ENCODE results near the gene FOXC1. TPM values are rescaled to one million over a fixed set of nuclear protein-coding genes. Genes with fewer than 3 reads are reported as not detected.

The FOXC1 gene
- polyA plus RNA-seq, 4 donors, result 52.6 to 96.5 (median 86.0) TPM

DNA sequence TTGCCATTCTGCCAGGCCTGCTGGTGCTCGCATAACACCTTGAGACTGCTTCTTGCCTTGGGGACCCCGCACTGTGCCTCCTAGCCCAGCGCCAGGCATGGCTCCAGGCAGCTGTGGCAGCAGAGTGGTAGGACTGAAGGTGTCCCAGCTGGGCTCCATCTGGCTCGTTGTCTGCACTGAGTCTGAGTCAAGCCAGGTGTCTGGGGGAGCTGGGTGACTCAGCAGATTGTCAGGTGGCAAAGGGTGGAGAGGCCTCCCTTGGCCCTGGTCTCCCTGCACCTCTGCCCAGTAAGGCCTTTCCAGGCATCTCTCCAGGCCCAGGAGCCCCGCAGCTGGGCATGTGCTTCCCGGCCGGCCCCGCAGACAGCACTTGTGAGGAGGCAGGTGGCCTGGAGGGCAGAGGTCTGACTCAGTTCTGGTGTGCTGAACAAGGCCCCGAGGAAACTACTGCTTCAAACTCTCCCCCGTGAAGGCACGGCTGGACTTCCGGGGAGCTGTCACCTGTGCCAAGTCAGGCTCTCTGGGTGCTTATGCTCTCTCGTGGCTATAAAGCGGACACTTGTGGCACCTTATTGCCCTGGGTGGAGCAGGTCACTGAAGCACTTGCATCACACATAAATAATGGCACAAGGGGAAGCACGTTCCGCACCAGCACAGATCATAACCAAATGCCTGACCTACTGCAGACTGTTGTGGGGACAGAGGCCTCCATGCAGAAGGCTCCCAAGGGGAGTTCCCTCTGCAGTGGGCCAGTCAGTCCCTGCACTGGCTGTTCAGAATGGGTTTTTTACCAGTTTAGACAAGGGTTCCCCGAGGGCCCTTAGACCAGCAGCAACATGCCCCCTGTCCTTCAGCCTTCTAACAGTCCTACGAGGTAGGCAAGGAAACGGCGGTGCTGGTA, 27.5 kb downstream of the FOXC1 start:
- no peak for DNase-seq (ENCODE audit: low read depth in 4 of 4, low spot score in 3 of 4)

- DNase-seq (ENCODE audit: low read depth in 4 of 4, low spot score in 3 of 4), result no peak
Observed at GRCh38 chr6:1639430-1639829, 29.7 kb downstream of the FOXC1 start.

GRCh38 chr6:1640476-1640875, 30.8 kb downstream of the FOXC1 start:
- DNase-seq (ENCODE audit: low read depth in 4 of 4, low spot score in 3 of 4), result no peak

DNA sequence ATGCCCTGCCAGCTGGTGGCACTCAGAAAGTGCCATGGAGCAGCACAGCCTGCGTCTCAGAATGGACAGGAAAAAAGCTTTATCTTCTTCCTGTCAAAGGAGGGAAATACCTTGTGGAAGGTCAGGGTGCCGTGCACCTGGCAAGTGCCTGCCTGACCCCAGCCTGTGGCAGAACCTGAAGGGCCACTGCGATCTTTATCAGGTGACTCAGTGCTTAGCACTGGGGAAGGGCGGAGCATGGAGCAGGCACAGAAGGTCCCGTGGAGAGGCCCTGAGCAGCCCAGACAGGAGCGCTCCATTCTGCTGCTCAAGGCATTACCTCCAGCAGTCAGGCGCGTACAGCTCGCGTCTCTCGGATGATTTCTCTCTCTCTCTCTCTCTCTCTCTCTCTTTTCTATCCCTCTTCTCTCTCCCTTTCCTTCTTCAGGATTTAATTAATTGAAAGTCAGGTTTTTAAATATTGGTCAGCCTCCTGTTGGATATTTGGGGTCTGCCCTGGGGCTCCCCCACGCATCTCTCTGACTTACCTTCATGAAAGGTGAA, 31.7 kb downstream of the FOXC1 start:
- DNase-seq (ENCODE audit: low read depth in 4 of 4, low spot score in 3 of 4), result no peak

GRCh38 chr6:1643111-1643510, 33.4 kb downstream of the FOXC1 start:
- no peak for DNase-seq (ENCODE audit: low read depth in 4 of 4, low spot score in 3 of 4)

GRCh38 chr6:1643830-1644445, 34.2 kb downstream of the FOXC1 start:
- DNase-seq (ENCODE audit: low read depth in 4 of 4, low spot score in 3 of 4), result no peak

- DNase-seq (ENCODE audit: low read depth in 4 of 4, low spot score in 3 of 4), result no peak
Observed at GRCh38 chr6:1644516-1645060, 34.9 kb downstream of the FOXC1 start.

DNA sequence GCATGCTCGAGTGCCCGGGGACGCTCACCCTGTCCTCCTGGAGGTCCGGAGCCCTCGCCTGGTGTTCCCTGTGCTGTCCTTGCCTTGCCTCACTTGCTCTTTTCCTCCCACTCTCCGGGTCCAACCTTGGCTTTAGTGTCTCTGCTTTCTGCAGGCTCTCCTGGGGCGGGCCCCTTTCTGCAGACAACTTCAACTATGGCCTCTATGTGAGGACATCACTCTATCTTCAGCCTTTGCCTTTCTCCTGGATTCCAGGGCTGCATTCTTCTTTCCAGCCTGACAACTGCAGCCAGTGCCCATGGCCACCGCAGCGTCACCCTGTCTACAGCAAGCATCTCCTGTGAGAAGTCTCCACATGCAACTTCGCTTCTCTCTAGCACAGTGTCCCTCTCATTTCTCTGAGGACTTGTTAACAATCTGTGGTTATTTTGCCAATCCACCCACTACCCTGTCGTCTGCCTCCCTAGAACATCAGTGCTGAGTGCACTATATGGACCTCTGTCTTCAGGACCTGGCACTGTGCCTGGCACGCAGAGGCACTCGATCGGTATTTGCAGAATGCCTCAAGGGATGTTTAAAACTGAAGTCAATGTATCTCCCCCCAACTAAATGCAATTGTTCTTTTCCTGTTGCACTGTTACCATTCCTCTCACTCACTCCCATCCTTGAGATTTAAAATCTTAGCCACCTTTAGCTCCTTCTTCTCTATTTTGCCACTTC, 35.9 kb downstream of the FOXC1 start:
- no peak for DNase-seq (ENCODE audit: low read depth in 4 of 4, low spot score in 3 of 4)

GRCh38 chr6:1651362-1651761, 41.6 kb downstream of the FOXC1 start:
- no peak for DNase-seq (ENCODE audit: low read depth in 4 of 4, low spot score in 3 of 4)

- no peak for DNase-seq (ENCODE audit: low read depth in 4 of 4, low spot score in 3 of 4)
Observed at GRCh38 chr6:1652842-1653241, 43.1 kb downstream of the FOXC1 start.

DNA sequence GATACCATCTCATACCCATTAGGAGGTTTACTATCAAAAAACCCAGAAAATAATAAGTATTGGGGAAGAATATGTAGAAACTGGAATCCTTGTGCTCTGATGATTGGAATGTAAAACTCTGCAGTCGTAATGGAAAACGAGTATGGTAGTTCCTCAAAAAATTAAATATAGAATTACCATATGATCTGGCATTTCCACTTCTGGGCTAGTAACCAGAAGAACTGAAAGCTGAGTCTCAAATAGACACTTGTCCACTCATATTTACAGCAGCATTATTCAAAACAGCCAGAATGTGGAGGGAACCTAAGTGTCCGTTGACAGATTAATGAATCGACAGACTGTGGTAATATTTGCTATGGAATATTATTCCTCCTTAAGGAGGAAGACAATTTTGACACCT, 44.3 kb downstream of the FOXC1 start:
- no peak for DNase-seq (ENCODE audit: low read depth in 4 of 4, low spot score in 3 of 4)

GRCh38 chr6:1657116-1657770, 47.5 kb downstream of the FOXC1 start:
- peak in 1 of 4 donors; percentile 63 for DNase-seq (ENCODE audit: low read depth in 4 of 4, low spot score in 3 of 4)

- no peak for DNase-seq (ENCODE audit: low read depth in 4 of 4, low spot score in 3 of 4)
Observed at GRCh38 chr6:1657771-1658165, 48.1 kb downstream of the FOXC1 start.

GRCh38 chr6:1658212-1659005, 48.7 kb downstream of the FOXC1 start:
- DNase-seq (ENCODE audit: low read depth in 4 of 4, low spot score in 3 of 4), result no peak

- DNase-seq (ENCODE audit: low read depth in 4 of 4, low spot score in 3 of 4), result no peak
Observed at GRCh38 chr6:1659816-1660215, 50.1 kb downstream of the FOXC1 start.

GRCh38 chr6:1662534-1662933, 52.8 kb downstream of the FOXC1 start:
- DNase-seq (ENCODE audit: low read depth in 4 of 4, low spot score in 3 of 4), result no peak
